Renal cortex interstitium (tissue), 11 donors: ENCODE measurements around the gene MYF6. TPM values are rescaled to one million over a fixed set of nuclear protein-coding genes. Genes with fewer than 3 reads are reported as not detected.

Experiments
- DNase-seq, 11 donors: peaks; one replicate each; pipeline ENCODE4 v3.0.0-alpha.2; 2013; ENCODE audit warnings: low read depth in 9 of 11, low spot score in 4 of 11; ENCODE audit errors: extremely low read depth in 1 of 11
- polyA plus RNA-seq, 3 donors: library from polyadenylated mRNA; unstranded; fragments of 120-200 nt; gene quantifications; one replicate each; pipeline ENCODE4 v1.2.1, GENCODE V29; 2013; ENCODE audit not compliant: insufficient read length in 3 of 3

MYF6 gene
- polyA plus RNA-seq, 3 donors = 0.12 to 0.20 (median 0.17) TPM

GRCh38 chr12:80701388-80701787 is 6.0 kb upstream of the MYF6 start:
- DNase-seq = no peak

- DNase-seq = no peak
These were observed 4.3 kb upstream of the MYF6 start for GRCh38 chr12:80702889-80703805.

- DNase-seq = no peak
These were observed 3.0 kb upstream of the MYF6 start for GRCh38 chr12:80704420-80704819.

GRCh38 chr12:80707830-80708258 is 410 bp downstream of the MYF6 start:
- no peak for DNase-seq

- no peak for DNase-seq
These were observed 983 bp downstream of the MYF6 start for GRCh38 chr12:80708259-80708974.

GRCh38 chr12:80708975-80709328 is 1.5 kb downstream of the MYF6 start:
- no peak for DNase-seq

- DNase-seq = no peak
These were observed 2.6 kb downstream of the MYF6 start for GRCh38 chr12:80709811-80710726.

GRCh38 chr12:80710727-80711449 is 3.5 kb downstream of the MYF6 start:
- no peak for DNase-seq

GRCh38 chr12:80711866-80712265 is 4.4 kb downstream of the MYF6 start:
- DNase-seq = no peak

GRCh38 chr12:80712866-80713265 is 5.4 kb downstream of the MYF6 start:
- no peak for DNase-seq

- DNase-seq = no peak
These were observed 6.0 kb downstream of the MYF6 start for GRCh38 chr12:80713419-80713818.

GRCh38 chr12:80714055-80714454 is 6.6 kb downstream of the MYF6 start:
- DNase-seq = no peak

- no peak for DNase-seq
These were observed 7.4 kb downstream of the MYF6 start for GRCh38 chr12:80714846-80715245.

GRCh38 chr12:80715713-80716249 is 8.3 kb downstream of the MYF6 start:
- no peak for DNase-seq

- DNase-seq = no peak
These were observed 9.4 kb downstream of the MYF6 start, which contains the start of gene MYF5 for GRCh38 chr12:80716696-80717469. MYF5 (plus strand) TSS chr12:80716912; CDS start chr12:80717064, 152 bp downstream.

GRCh38 chr12:80717856-80718255 is 10.4 kb downstream of the MYF6 start:
- DNase-seq = no peak

- DNase-seq = no peak
These were observed 13.1 kb downstream of the MYF6 start for GRCh38 chr12:80720516-80720915.

GRCh38 chr12:80721326-80721725 is 13.9 kb downstream of the MYF6 start:
- no peak for DNase-seq
